ENCODE results near the gene PSTPIP1. TPM values are rescaled to one million over a fixed set of nuclear protein-coding genes. Genes with fewer than 3 reads are reported as not detected.

Gene PSTPIP1
- total and polyA plus RNA-seq, 2 of the 13 experiments (the other 11 are each of a cell fraction or from before 2014, with no cell fraction given) = 4.4 to 8.7 TPM

GRCh38 chr15:76991741-76992645 lies 2.9 kb upstream of the PSTPIP1 start (continued):
- TF ChIP-seq AFF4 (CRISPR knock-in tag; IDR thresholded peaks at IDR 0.05) = no peak
- no peak for TF ChIP-seq TFDP1 (CRISPR knock-in tag; IDR thresholded peaks at IDR 0.05; ENCODE audit: borderline replicate concordance)

- Histone ChIP-seq H3K36me3 (replicated peaks in 1 of 2; ENCODE audit: control insufficient read depth in 1 of 2, insufficient read depth in 2 of 2, low read length in 2 of 2) (no peaks in the 10 kb centered on the region), H3K9ac (ENCODE audit: insufficient read depth, low read depth, low read length) (no peak overlapping the region), H3K27ac (ENCODE audit: extremely low read length, insufficient read depth, low read length) (no peak overlapping the region), H3K4me3 (replicated peaks in 1 of 3; ENCODE audit: insufficient read depth in 1 of 3, low read depth in 2 of 3, low read length in 3 of 3) (no peak overlapping the region), H3K79me2 (ENCODE audit: insufficient read depth, low read length) (no peaks in the 10 kb centered on the region), H3K27me3 (ENCODE audit: control insufficient read depth in 1 of 2, insufficient read depth in 2 of 2, low read length in 2 of 2) (peaks cover 8 to 64% of the 10 kb centered on the region in 2 experiments; a peak in 4 of 5 replicates), H3K4me1 (ENCODE audit: insufficient read depth, low read length) (no peaks in the 10 kb centered on the region; the same call in 1 of the 2 replicates), H4K20me1 (ENCODE audit: insufficient read depth, low read length) (no peaks in the 10 kb centered on the region), H2AFZ (ENCODE audit: low read length) (no peak overlapping the region), H3K4me2 (ENCODE audit: low read depth, low read length) (no peak overlapping the region), H3K9me3 (ENCODE audit: low read length) (no peaks in the 10 kb centered on the region)
- intact Hi-C loops (cut with micrococcal nuclease; ENCODE audit: unreplicated experiment) = no loop called here
- DNase-seq (ENCODE audit: low spot score) = no peak
- 27% methylated on average over 6 of the region's 6 CpGs for WGBS (ENCODE audit: low lambda C conversion rate)
- ChIA-PET POLR2A (no interaction called here), CTCF (ENCODE audit: low intra/inter-chr PET ratio, low total read pairs) (no interaction called here)
- ATAC-seq = no peak
- no TSS peak for BruUV-seq (replicated peaks)
- TF ChIP-seq ZNF660 (CRISPR knock-in tag; IDR thresholded peaks at IDR 0.05; ENCODE audit: borderline replicate concordance, low read depth) (no peak), RXRA (CRISPR knock-in tag; IDR thresholded peaks at IDR 0.05) (no peak), TRAFD1 (CRISPR knock-in tag; IDR thresholded peaks at IDR 0.05; ENCODE audit: borderline replicate concordance) (no peak), ZIK1 (CRISPR knock-in tag; IDR thresholded peaks at IDR 0.05; ENCODE audit: borderline replicate concordance, low read depth) (no peak), MLX (CRISPR knock-in tag; IDR thresholded peaks at IDR 0.05) (no peak), E2F5 (CRISPR knock-in tag; conservative IDR thresholded peaks at IDR 0.05) (no peak), FOXP1 (IDR thresholded peaks at IDR 0.05) (no peak), FOXP1 (CRISPR knock-in tag; IDR thresholded peaks at IDR 0.05) (no peak)
- in situ Hi-C loops (cut with HindIII; ENCODE audit: extremely low pct_ligation_motif_present, low pct_unique_long_range_greater_than_20kb) = no loop called here
- FAIRE-seq = no peak
Measured at GRCh38 chr15:76993114-76993725, 1.7 kb upstream of the PSTPIP1 start.

Data from HepG2 (cell line).